ENCODE measurements around the gene LHFPL3. TPM values are rescaled to one million over a fixed set of nuclear protein-coding genes. Genes with fewer than 3 reads are reported as not detected.

LHFPL3 gene
- total and polyA plus RNA-seq, 2 donors (not counting 1 experiment from before 2014, with no cell fraction given) = not detected

DNA sequence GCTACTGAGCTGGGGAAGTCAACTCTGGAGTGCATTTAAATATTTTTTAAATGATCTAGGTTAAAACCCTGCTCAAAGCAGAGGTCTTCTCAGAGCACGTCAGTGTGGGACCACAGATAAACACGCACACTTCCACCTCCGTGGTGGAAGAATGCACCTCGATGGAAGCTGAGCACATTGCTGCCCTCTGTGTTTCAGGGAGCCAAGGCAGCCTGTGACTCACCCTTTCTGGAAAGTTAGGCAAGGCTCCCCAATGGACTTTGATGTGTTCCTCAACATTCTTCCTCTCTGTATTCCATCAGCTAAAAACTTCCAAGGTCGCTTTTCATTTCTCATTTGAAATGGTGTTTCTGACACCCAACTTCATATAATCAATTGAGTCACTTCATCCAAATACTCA is 514.8 kb downstream of the LHFPL3 start:
- Mint-ChIP-seq H3K9me3 (ENCODE audit: insufficient read depth) (no peaks in the 10 kb centered on the region), H3K4me1 (peaks cover 4% of the 10 kb centered on the region), H3K27ac (no peak overlapping the region), H3K4me3 (no peak overlapping the region), H3K27me3 (peaks cover 48% of the 10 kb centered on the region)
- WGBS (ENCODE audit: insufficient coverage) = 89% methylated on average over 4 of the region's 5 CpGs
- no peak overlapping the region for H3K4me3 ChIP-seq (ENCODE audit: control extremely low read depth in 1 of 5, extremely low read depth in 1 of 5, insufficient read depth in 1 of 5, low read depth in 2 of 5, low read length in 4 of 5)
- H3K36me3 ChIP-seq (replicated peaks in 1 of 2; ENCODE audit: control extremely low read depth in 1 of 2, control insufficient read depth in 1 of 2, extremely low read depth in 1 of 2, insufficient read depth in 2 of 2, low read length in 1 of 2) = no peaks in the 10 kb centered on the region
- no peaks in the 10 kb centered on the region for H3K9me3 ChIP-seq (ENCODE audit: control extremely low read depth in 1 of 3, control insufficient read depth in 2 of 3, insufficient read depth in 1 of 3, low read length in 2 of 3)
- H4K20me1 ChIP-seq (ENCODE audit: control insufficient read depth, insufficient read depth, low read length, poor library complexity, severe bottlenecking) = no peaks in the 10 kb centered on the region
- H3K4me2 ChIP-seq (replicated peaks; ENCODE audit: low read depth, low read length, poor library complexity, severe bottlenecking) = no peak overlapping the region
- no peak overlapping the region for H3K9ac ChIP-seq (ENCODE audit: low read length)
- H3K27me3 ChIP-seq (replicated peaks in 1 of 4; ENCODE audit: control extremely low read depth in 1 of 4, control insufficient read depth in 3 of 4, insufficient read depth in 4 of 4, low read length in 3 of 4) = peaks cover 0 to 10% (median 5%) of the 10 kb centered on the region in 4 experiments
- H3K4me1 ChIP-seq (ENCODE audit: control insufficient read depth in 2 of 2, insufficient read depth in 2 of 2, low read length in 2 of 2) = peaks cover 6 to 7% of the 10 kb centered on the region in 2 donors
- TF ChIP-seq EZH2 (IDR thresholded peaks at IDR 0.05; ENCODE audit: borderline replicate concordance, insufficient read depth, low read depth, low read length, poor library complexity, severe bottlenecking) = no peak
- TF ChIP-seq, protein P1, sequence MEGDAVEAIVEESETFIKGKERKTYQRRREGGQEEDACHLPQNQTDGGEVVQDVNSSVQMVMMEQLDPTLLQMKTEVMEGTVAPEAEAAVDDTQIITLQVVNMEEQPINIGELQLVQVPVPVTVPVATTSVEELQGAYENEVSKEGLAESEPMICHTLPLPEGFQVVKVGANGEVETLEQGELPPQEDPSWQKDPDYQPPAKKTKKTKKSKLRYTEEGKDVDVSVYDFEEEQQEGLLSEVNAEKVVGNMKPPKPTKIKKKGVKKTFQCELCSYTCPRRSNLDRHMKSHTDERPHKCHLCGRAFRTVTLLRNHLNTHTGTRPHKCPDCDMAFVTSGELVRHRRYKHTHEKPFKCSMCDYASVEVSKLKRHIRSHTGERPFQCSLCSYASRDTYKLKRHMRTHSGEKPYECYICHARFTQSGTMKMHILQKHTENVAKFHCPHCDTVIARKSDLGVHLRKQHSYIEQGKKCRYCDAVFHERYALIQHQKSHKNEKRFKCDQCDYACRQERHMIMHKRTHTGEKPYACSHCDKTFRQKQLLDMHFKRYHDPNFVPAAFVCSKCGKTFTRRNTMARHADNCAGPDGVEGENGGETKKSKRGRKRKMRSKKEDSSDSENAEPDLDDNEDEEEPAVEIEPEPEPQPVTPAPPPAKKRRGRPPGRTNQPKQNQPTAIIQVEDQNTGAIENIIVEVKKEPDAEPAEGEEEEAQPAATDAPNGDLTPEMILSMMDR (IDR thresholded peaks at IDR 0.05) = no peak
- no peaks in the 10 kb centered on the region for H3K79me2 ChIP-seq (ENCODE audit: control insufficient read depth, insufficient read depth, low read length)
- ChIA-PET POLR2A (no interaction called here), CTCF (no interaction called here)
- ATAC-seq (ENCODE audit: low read depth) (no peak), DNase-seq (no peak)
- H3K27ac ChIP-seq (ENCODE audit: low read length in 2 of 2) = no peak overlapping the region
- no peak overlapping the region for H2AFZ ChIP-seq (ENCODE audit: insufficient read depth, low read depth, low read length, poor library complexity, severe bottlenecking)
- intact Hi-C loops (cut with micrococcal nuclease) = loop anchor here (10.0 kb wide), 1 partner anchor 1268 kb away; no protein-coding TSS in a partner anchor

DNA sequence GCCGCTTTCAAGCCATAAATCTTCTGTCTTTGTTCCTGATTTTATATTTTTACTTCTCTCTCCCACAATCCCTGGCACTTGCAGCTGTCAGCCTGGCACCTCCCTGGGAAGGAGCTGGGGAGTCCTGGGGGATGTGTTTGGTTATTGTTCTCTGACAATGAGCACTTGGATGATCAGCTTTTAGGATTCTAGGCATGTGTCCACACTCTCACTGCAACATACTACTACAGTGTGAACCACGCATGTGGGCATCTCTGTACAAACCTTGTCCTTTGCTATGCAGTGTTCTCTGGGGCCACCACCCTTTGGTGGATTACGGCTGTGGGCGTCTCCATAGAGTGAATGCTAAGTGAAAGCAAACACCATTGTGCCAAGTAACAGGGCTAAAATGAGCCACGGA is 517.2 kb downstream of the LHFPL3 start:
- WGBS (ENCODE audit: insufficient coverage) = 93% methylated on average over 3 of the region's 5 CpGs
- no peak overlapping the region for H3K27ac Mint-ChIP-seq
- Histone ChIP-seq H3K4me3 (ENCODE audit: control extremely low read depth in 1 of 5, extremely low read depth in 1 of 5, insufficient read depth in 1 of 5, low read depth in 2 of 5, low read length in 4 of 5) (no peak overlapping the region), H3K27me3 (replicated peaks in 1 of 4; ENCODE audit: control extremely low read depth in 1 of 4, control insufficient read depth in 3 of 4, insufficient read depth in 4 of 4, low read length in 3 of 4) (peaks cover 0 to 10% (median 5%) of the 10 kb centered on the region in 4 experiments), H3K36me3 (replicated peaks in 1 of 2; ENCODE audit: control extremely low read depth in 1 of 2, control insufficient read depth in 1 of 2, extremely low read depth in 1 of 2, insufficient read depth in 2 of 2, low read length in 1 of 2) (no peaks in the 10 kb centered on the region), H3K27ac (ENCODE audit: low read length in 2 of 2) (no peak overlapping the region), H3K9ac (ENCODE audit: low read length) (no peak overlapping the region), H3K4me2 (replicated peaks; ENCODE audit: low read depth, low read length, poor library complexity, severe bottlenecking) (no peak overlapping the region), H2AFZ (ENCODE audit: insufficient read depth, low read depth, low read length, poor library complexity, severe bottlenecking) (no peak overlapping the region), H4K20me1 (ENCODE audit: control insufficient read depth, insufficient read depth, low read length, poor library complexity, severe bottlenecking) (no peaks in the 10 kb centered on the region), H3K9me3 (ENCODE audit: control extremely low read depth in 1 of 3, control insufficient read depth in 2 of 3, insufficient read depth in 1 of 3, low read length in 2 of 3) (no peaks in the 10 kb centered on the region), H3K4me1 (ENCODE audit: control insufficient read depth in 2 of 2, insufficient read depth in 2 of 2, low read length in 2 of 2) (no peaks in the 10 kb centered on the region), H3K79me2 (ENCODE audit: control insufficient read depth, insufficient read depth, low read length) (no peaks in the 10 kb centered on the region)
- no peaks in the 10 kb centered on the region for H3K9me3 Mint-ChIP-seq (ENCODE audit: insufficient read depth)
- intact Hi-C loops (cut with micrococcal nuclease) = loop anchor here (10.0 kb wide), 1 partner anchor 1271 kb away; no protein-coding TSS in a partner anchor
- no peak overlapping the region for H3K4me3 Mint-ChIP-seq
- no peaks in the 10 kb centered on the region for H3K4me1 Mint-ChIP-seq
- TF ChIP-seq EZH2 (IDR thresholded peaks at IDR 0.05; ENCODE audit: borderline replicate concordance, insufficient read depth, low read depth, low read length, poor library complexity, severe bottlenecking) = no peak
- TF ChIP-seq, protein P1 (IDR thresholded peaks at IDR 0.05) = no peak
- ChIA-PET CTCF (interaction anchor here (1.4 kb wide), 1 partner anchor 614 kb away, joined by 3 read pairs; no protein-coding TSS in a partner anchor), POLR2A (no interaction called here)
- no peak for ATAC-seq (ENCODE audit: low read depth)
- no peak for DNase-seq
- H3K27me3 Mint-ChIP-seq = peaks cover 47% of the 10 kb centered on the region

Measured in B cell (primary cell).